GM12878 (cell line): ENCODE measurements around the gene PARG. TPM values are rescaled to one million over a fixed set of nuclear protein-coding genes. Genes with fewer than 3 reads are reported as not detected.
A peak's percentile ranks its signal among the peaks of the same experiment; 100 is the strongest.
"Not testable (repeated sequence)": the region's sequence is repeated elsewhere in the genome, so short reads cannot be mapped to it uniquely, and the experiment has no call there.

ENCODE experiments used
- ATAC-seq: fragments of 200-7000 bp; cut with Tn5 transposase; 3 replicates; pipeline ENCODE4 v1.9.1; 2020; ENCODE audit warnings: mild to moderate bottlenecking, moderate library complexity
- BruUV-seq: library from RNA; stranded (reverse); fragments of 400-500 nt; replicated peaks from 2 replicates; lab custom pipeline; 2021; lab: Mats Ljungman, UMichigan
- CTCF ChIA-PET: fragments of 300-600 bp; sonication (Branson Sonifier 250); formaldehyde crosslinking; extraction: SDS; loops from one replicate; lab custom pipeline; 2021; ENCODE audit warnings: inconsistent platforms; lab: Yijun Ruan, JAX
- POLR2A ChIA-PET: fragments of 350-600 bp; formaldehyde crosslinking; extraction: SDS; loops from one replicate; lab custom pipeline; 2021; ENCODE audit warnings: inconsistent platforms; lab: Charles Lee
- RAD21 ChIA-PET: fragments of 300-600 bp; sonication (Branson Sonifier 250); formaldehyde crosslinking; loops from one replicate; lab custom pipeline; 2023; ENCODE audit warnings: antibody characterized with exemption; ENCODE audit not compliant: unreplicated experiment; lab: Charles Lee
- SMC1A ChIA-PET: fragments of 300-600 bp; sonication (Branson Sonifier 250); formaldehyde crosslinking; loops from one replicate; lab custom pipeline; 2023; ENCODE audit not compliant: unreplicated experiment, uncharacterized antibody; lab: Charles Lee
- DNase-seq: peaks from one replicate; pipeline ENCODE4 v3.0.0-alpha.2; 2011; ENCODE audit warnings: low read depth, low spot score
- FAIRE-seq: peaks from 3 replicates; lab custom pipeline; 2011; peaks lifted over from hg19 to GRCh38; lab: Jason Lieb, UNC
- H2AFZ ChIP-seq: 2 replicates; pipeline ENCODE4 v1.6.0; 2011; ENCODE audit warnings: low read depth, low read length, control low read depth; ENCODE audit not compliant: control insufficient read depth
- H3K27ac ChIP-seq: 2 replicates; pipeline ENCODE4 v1.5.1; 2011; ENCODE audit warnings: control low read depth; ENCODE audit not compliant: control insufficient read depth, insufficient read depth
- H3K27me3 ChIP-seq, 2 experiments: replicated peaks in 1 of 2; 2 replicates each; pipeline versions ENCODE4 v1.6.0 to v1.6.1; 2011; ENCODE audit warnings: low read length in 1 of 2; ENCODE audit not compliant: control insufficient read depth in 2 of 2, insufficient read depth in 2 of 2
- H3K36me3 ChIP-seq, 2 experiments: 2 replicates each; pipeline ENCODE4 v1.5.1; 2011; ENCODE audit warnings: low read length in 1 of 2; ENCODE audit not compliant: control insufficient read depth in 2 of 2, insufficient read depth in 2 of 2
- H3K4me1 ChIP-seq: 2 replicates; pipeline ENCODE4 v1.6.1; 2011; ENCODE audit warnings: mild to moderate bottlenecking, low read length, moderate library complexity, mixed read lengths; ENCODE audit not compliant: control insufficient read depth, insufficient read depth
- H3K4me2 ChIP-seq: 2 replicates; pipeline ENCODE4 v1.6.0; 2011; ENCODE audit warnings: control low read depth; ENCODE audit not compliant: control insufficient read depth, insufficient read depth
- H3K4me3 ChIP-seq: fragments of 200-600 bp; sonication (generic); 2 replicates; pipeline ENCODE4 v1.5.1; 2016
- H3K79me2 ChIP-seq: 2 replicates; pipeline ENCODE4 v1.6.0; 2011; ENCODE audit warnings: low read length; ENCODE audit not compliant: control insufficient read depth, insufficient read depth
- H3K9ac ChIP-seq: 2 replicates; pipeline ENCODE4 v1.8.0; 2011; ENCODE audit warnings: low read length, control low read depth, mixed read lengths; ENCODE audit not compliant: control insufficient read depth, insufficient read depth
- H3K9me3 ChIP-seq: replicated peaks from 3 replicates; pipeline ENCODE4 v1.5.1; 2011; ENCODE audit warnings: mild to moderate bottlenecking, low read length; ENCODE audit not compliant: control insufficient read depth, insufficient read depth
- H4K20me1 ChIP-seq: 2 replicates; pipeline ENCODE4 v1.6.0; 2011; ENCODE audit not compliant: control insufficient read depth, insufficient read depth
- JUNB ChIP-seq: IDR thresholded peaks from 2 replicates; pipeline ENCODE4 v1.6.1; 2016; ENCODE audit warnings: antibody characterized with exemption, mild to moderate bottlenecking
- WGBS: methylation state at CpG from one replicate; pipeline ENCODE4 v1.1.6; 2016; ENCODE audit warnings: low lambda C conversion rate; ENCODE audit not compliant: insufficient replicate concordance, insufficient coverage; ENCODE audit errors: missing lambda C conversion rate; 5-methylcytosine and 5-hydroxymethylcytosine counted together
- in situ Hi-C: fragments of 300-500 bp; cut with MboI; formaldehyde crosslinking; loops from 9 replicates; pipeline ENCODE4 v1.14.3; 2018; ENCODE audit warnings: mixed read lengths
- intact Hi-C: fragments of 100-400 bp; cut with micrococcal nuclease; formaldehyde crosslinking; loops from one replicate; pipeline ENCODE4 v1.14.2; 2022; ENCODE audit not compliant: unreplicated experiment
- polyA plus RNA-seq, 11 experiments: library from polyadenylated mRNA; depleted of rRNA in 4 of 11; unstranded in 6 of 11; stranded (reverse) in 5 of 11; fragments of >200 nt; fragmentation: Nextera tagmentation in 4 of 11; fragmentation: Illumina TruSeq in 1 of 11; extraction: Ambion mirVana in 4 of 11; extraction: Trizol in 1 of 11; gene quantifications; 1 replicate in 1 of 11; 2 replicates in 10 of 11; pipeline versions ENCODE4 v1.2.1 to v1.2.3, GENCODE V29; 2011 to 2016; ENCODE audit warnings: inconsistent platforms in 2 of 11, missing spikeins in 2 of 11, low read depth in 1 of 11
- total RNA-seq, 4 experiments: library from RNA; depleted of rRNA in 3 of 4; stranded (reverse); fragments of >200 nt in 3 of 4; fragmentation: Illumina TruSeq in 1 of 4; extraction: Trizol in 1 of 4; gene quantifications; 2 replicates each; pipeline versions ENCODE4 v1.2.1 to v1.2.3, GENCODE V29; 2013 to 2021

The PARG gene
- total and polyA plus RNA-seq, 10 of the 15 experiments (the other 5 are each of a cell fraction or from before 2014, with no cell fraction given), result 4.8 to 35.4 (median 21.9) TPM

DNA sequence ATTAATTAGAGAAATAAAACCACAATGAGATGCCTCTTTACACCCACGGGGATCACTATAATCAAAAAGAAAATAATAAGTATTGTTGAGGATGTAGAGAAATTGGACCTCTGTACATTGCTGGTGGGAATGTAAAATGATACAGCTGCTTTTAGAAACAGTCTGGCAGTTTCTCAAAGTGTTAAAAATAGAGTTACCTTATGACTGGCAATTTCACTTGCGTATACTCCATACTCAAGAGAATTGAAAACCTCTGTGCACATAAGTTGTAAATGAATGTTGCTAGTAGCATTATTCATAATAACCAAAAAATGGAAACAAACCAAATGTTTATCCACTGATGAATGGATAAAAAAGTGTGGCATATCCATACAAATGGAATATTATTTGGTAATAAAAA is 6.3 kb upstream of the PARG start:
- BruUV-seq, H3K4me3 ChIP-seq, POLR2A ChIA-PET, CTCF ChIA-PET, H4K20me1 ChIP-seq, intact Hi-C loops, H3K4me1 ChIP-seq, in situ Hi-C loops, H3K9me3 ChIP-seq, H2AFZ ChIP-seq, RAD21 ChIA-PET, FAIRE-seq, DNase-seq, H3K4me2 ChIP-seq, H3K9ac ChIP-seq, H3K36me3 ChIP-seq, SMC1A ChIA-PET, H3K27me3 ChIP-seq: not testable (repeated sequence)
- ATAC-seq, result peak; percentile 80
- peaks cover 27% of the 10 kb centered on the region for H3K79me2 ChIP-seq
- TF ChIP-seq JUNB, result peak; percentile 37; the same call in 1 of the 2 replicates
- WGBS, result 0% methylated on average over 1 of the region's 2 CpGs
- peak overlapping the region; percentile 48 for H3K27ac ChIP-seq

- WGBS, result 95% methylated on average over 1 of the region's 2 CpGs
- peaks cover 46% of the 10 kb centered on the region for H3K79me2 ChIP-seq
- in situ Hi-C loops, H2AFZ ChIP-seq, H3K27me3 ChIP-seq, SMC1A ChIA-PET, BruUV-seq, H3K9ac ChIP-seq, FAIRE-seq, intact Hi-C loops, H4K20me1 ChIP-seq, H3K27ac ChIP-seq, CTCF ChIA-PET, H3K4me1 ChIP-seq, H3K36me3 ChIP-seq, H3K9me3 ChIP-seq, ATAC-seq, DNase-seq: not testable (repeated sequence)
- ChIA-PET RAD21 (interaction anchor here (0.6 kb wide), 2 partner anchors 11 to 477 kb away, joined by 3 to 4 read pairs; no protein-coding TSS in a partner anchor), POLR2A (interaction anchor here (0.6 to 0.7 kb wide), 2 partner anchors 405 to 443 kb away, joined by 4 read pairs; partner anchors contain the start of gene ERCC6)
- H3K4me2 ChIP-seq, result peak overlapping the region; percentile 55
- H3K4me3 ChIP-seq, result peak overlapping the region; percentile 23; the same call in 1 of the 2 replicates
Measured at GRCh38 chr10:49943607-49944006, 1.8 kb upstream of the PARG start.
